Peyer's patch (tissue), 4 donors: ENCODE data around the gene FBLN1.

Experiments
- POLR2A ChIP-seq, 2 donors: fragments of 450-650 bp; IDR thresholded peaks; one replicate each; pipeline ENCODE4 v1.5.1; 2017; ENCODE audit warnings: antibody characterized with exemption in 2 of 2, mild to moderate bottlenecking in 2 of 2, moderate library complexity in 2 of 2
- TF ChIP-seq, protein P1 (sequence below), 6 experiments: fragments of 450-650 bp in 4 of 6; fragments of 200-600 bp in 2 of 6; sonication (generic) in 1 of 6; IDR thresholded peaks; one replicate each; pipeline ENCODE4 v1.5.1; 2017 to 2019; ENCODE audit warnings: antibody characterized with exemption in 6 of 6, mild to moderate bottlenecking in 3 of 6, moderate library complexity in 1 of 6

DNA sequence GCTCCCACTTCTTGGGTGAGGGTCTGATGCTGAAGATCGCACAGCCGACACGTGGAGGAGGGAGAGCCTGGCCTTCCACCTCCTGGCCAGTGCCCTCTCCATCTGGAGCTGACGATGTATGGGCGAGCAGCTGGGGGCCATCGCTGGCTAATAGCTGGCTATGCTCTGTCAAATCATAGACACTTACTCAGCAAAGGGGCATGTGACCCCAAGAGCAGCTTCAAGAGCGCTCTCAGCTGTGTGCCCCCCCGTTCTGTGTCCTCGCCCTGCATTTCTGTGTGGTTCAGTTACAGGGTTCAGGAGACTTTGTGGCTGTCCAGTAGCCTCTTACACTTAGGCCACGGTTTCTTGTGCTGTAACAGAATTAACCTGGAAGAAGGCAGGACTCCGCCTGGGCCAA is 26.4 kb downstream of the FBLN1 start:
- TF ChIP-seq, protein P1, sequence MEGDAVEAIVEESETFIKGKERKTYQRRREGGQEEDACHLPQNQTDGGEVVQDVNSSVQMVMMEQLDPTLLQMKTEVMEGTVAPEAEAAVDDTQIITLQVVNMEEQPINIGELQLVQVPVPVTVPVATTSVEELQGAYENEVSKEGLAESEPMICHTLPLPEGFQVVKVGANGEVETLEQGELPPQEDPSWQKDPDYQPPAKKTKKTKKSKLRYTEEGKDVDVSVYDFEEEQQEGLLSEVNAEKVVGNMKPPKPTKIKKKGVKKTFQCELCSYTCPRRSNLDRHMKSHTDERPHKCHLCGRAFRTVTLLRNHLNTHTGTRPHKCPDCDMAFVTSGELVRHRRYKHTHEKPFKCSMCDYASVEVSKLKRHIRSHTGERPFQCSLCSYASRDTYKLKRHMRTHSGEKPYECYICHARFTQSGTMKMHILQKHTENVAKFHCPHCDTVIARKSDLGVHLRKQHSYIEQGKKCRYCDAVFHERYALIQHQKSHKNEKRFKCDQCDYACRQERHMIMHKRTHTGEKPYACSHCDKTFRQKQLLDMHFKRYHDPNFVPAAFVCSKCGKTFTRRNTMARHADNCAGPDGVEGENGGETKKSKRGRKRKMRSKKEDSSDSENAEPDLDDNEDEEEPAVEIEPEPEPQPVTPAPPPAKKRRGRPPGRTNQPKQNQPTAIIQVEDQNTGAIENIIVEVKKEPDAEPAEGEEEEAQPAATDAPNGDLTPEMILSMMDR (IDR thresholded peaks at IDR 0.05): no peak
- no peak for TF ChIP-seq POLR2A (IDR thresholded peaks at IDR 0.05)
